Bronchial epithelial cell (primary cell): ENCODE measurements around the gene CAPN11. TPM values are rescaled to one million over a fixed set of nuclear protein-coding genes. Genes with fewer than 3 reads are reported as not detected.
A peak's percentile ranks its signal among the peaks of the same experiment; 100 is the strongest.

Source experiments
- DNase-seq: peaks from one replicate; pipeline ENCODE4 v3.0.0-alpha.2; 2010; ENCODE audit warnings: low read depth
- FAIRE-seq: peaks from 2 replicates; lab custom pipeline; 2011; peaks lifted over from hg19 to GRCh38; lab: Jason Lieb, UNC
- H3K27me3 ChIP-seq: 2 replicates; pipeline ENCODE4 v1.5.1; 2011; ENCODE audit warnings: low read length; ENCODE audit not compliant: control insufficient read depth, insufficient read depth
- H3K36me3 ChIP-seq: 2 replicates; pipeline ENCODE4 v1.5.1; 2011; ENCODE audit warnings: low read length; ENCODE audit not compliant: control insufficient read depth, insufficient read depth
- H3K4me3 ChIP-seq: 2 replicates; pipeline ENCODE4 v1.5.1; 2011; ENCODE audit warnings: mild to moderate bottlenecking, low read depth, low read length, control low read depth
- total RNA-seq: library from RNA; depleted of rRNA; stranded (reverse); fragments of >200 nt; gene quantifications from 2 replicates; pipeline ENCODE4 v1.2.1, GENCODE V29; 2014
- TF ChIP-seq, protein P1 (sequence below): IDR thresholded peaks from 2 replicates; pipeline ENCODE4 v1.5.1; 2011; ENCODE audit warnings: mild to moderate bottlenecking, moderate library complexity, low read length, control low read depth, inconsistent platforms; ENCODE audit not compliant: insufficient read depth, severe bottlenecking

CAPN11 gene
- total RNA-seq, 1 donor from 2014 or later: not detected

DNA sequence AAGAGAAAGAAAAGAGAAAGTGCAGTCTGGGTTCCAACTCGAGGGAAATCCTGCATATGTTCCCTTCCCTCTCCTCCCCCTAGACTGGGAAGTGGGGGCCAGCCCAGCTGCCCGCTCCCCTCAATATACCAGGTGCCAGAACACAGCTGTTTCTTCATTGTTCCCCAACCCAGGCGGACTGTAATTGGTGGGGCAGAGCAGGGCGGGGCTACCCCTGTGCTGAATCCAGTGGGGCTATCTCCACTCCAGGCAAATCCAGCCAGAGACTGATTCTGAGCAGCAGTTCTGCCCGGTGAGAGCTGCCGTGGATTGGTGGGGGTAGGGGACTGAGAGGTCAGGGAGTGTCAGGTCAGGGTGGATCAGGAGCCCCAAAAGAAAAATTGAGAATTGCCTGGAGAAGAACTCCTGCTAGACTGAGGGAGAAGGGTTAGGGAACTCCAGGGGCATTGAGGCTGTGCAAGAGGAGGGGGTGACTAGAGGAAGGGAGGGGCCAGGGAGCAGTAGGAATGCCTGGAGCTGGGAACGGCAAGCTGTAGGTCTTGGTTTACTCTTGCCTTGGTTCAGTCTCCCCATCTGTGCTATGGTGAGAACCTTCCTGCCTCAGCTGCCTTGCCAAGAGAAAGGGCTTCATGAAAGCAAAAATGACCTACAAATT is 58.2 kb downstream of the CAPN11 start, which contains the start of gene MYMX:
Gene MYMX, plus strand, starts transcription at position 250 of the 655 bp plus-strand sequence. CDS start 546 bp downstream, outside the sequence.
- DNase-seq (no peak), FAIRE-seq (no peak)
- TF ChIP-seq, protein P1, sequence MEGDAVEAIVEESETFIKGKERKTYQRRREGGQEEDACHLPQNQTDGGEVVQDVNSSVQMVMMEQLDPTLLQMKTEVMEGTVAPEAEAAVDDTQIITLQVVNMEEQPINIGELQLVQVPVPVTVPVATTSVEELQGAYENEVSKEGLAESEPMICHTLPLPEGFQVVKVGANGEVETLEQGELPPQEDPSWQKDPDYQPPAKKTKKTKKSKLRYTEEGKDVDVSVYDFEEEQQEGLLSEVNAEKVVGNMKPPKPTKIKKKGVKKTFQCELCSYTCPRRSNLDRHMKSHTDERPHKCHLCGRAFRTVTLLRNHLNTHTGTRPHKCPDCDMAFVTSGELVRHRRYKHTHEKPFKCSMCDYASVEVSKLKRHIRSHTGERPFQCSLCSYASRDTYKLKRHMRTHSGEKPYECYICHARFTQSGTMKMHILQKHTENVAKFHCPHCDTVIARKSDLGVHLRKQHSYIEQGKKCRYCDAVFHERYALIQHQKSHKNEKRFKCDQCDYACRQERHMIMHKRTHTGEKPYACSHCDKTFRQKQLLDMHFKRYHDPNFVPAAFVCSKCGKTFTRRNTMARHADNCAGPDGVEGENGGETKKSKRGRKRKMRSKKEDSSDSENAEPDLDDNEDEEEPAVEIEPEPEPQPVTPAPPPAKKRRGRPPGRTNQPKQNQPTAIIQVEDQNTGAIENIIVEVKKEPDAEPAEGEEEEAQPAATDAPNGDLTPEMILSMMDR: no peak
- Histone ChIP-seq H3K27me3 (no peaks in the 10 kb centered on the region), H3K4me3 (no peak within 1 kb of the TSS), H3K36me3 (no peaks in the 10 kb centered on the region)

- TF ChIP-seq, protein P1: no peak
- Histone ChIP-seq H3K27me3 (no peaks in the 10 kb centered on the region), H3K36me3 (no peaks in the 10 kb centered on the region), H3K4me3 (no peak overlapping the region)
- no peak for FAIRE-seq
- peak; percentile 47 for DNase-seq
Observed at GRCh38 chr6:44217332-44218143, 58.9 kb downstream of the CAPN11 start.

GRCh38 chr6:44219053-44219814 is 60.6 kb downstream of the CAPN11 start:
- Histone ChIP-seq H3K27me3 (no peaks in the 10 kb centered on the region), H3K4me3 (peak overlapping the region; percentile 19), H3K36me3 (no peaks in the 10 kb centered on the region)
- no peak for FAIRE-seq
- TF ChIP-seq, protein P1: no peak
- DNase-seq: no peak

DNA sequence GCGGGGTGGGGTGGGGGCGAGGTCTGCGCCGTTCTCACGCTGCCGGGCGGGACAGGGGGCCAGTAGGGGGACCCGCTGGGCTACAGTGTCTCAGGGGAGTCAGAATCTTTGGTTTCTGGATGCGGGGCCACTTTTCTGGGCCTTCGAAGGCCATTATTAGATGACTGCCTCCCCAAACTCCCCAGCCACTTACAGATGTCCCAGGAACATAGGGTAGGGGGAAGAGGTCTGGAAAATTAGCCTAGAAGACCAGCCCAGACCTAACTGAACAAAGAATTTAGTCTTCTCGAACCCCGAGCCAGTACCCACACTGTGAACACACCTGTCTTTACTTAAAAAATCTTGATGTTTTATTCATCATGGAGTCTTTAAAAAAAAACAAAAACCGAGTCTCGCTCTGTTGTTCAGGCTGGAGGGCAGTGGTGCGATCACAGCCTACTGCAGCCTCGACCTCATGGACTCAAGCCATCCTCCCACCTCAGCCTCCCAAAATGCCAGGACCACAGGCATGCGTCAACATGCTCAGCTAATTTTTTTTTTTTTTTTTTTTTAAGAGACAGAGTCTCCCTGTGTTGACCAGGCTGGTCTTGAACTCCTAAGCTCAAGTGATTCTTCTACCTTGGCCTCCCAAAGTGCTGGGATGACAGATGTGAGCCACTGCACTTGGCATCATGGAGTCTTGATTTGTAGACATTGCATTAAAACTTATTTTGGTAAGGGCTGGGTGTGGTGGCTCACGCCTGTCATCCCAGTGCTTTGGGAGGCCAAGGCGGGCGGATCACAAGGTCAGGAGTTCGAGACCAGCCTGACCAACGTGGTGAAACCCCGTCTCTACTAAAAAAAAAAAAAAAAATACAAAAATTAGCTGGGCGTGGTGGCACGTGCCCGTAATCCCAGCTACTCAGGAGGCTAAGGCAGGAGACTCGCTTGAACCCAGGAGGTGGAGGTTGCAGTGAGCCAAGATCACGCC is 61.5 kb downstream of the CAPN11 start:
- TF ChIP-seq, protein P1: no peak
- FAIRE-seq (no peak), DNase-seq (no peak)
- Histone ChIP-seq H3K36me3 (no peaks in the 10 kb centered on the region), H3K4me3 (no peak overlapping the region), H3K27me3 (no peaks in the 10 kb centered on the region)

GRCh38 chr6:44220913-44221290 is 62.3 kb downstream of the CAPN11 start:
- FAIRE-seq: no peak
- no peaks in the 10 kb centered on the region for H3K36me3 ChIP-seq
- TF ChIP-seq, protein P1: no peak

More at GRCh38 chr6:44220913-44221290, 62.3 kb downstream of the CAPN11 start:
- Histone ChIP-seq H3K4me3 (no peak overlapping the region), H3K27me3 (no peaks in the 10 kb centered on the region)
- no peak for DNase-seq
